GM10266 (cell line): ENCODE results near the gene KCNIP3.

Experiments
- DNase-seq: peaks from one replicate; pipeline ENCODE4 v3.0.0; 2012; ENCODE audit errors: extremely low spot score
- CTCF ChIP-seq: IDR thresholded peaks from 2 replicates; pipeline ENCODE4 v1.5.1; 2012; ENCODE audit warnings: mild to moderate bottlenecking, low read depth; ENCODE audit not compliant: control insufficient read depth, insufficient read depth; ENCODE audit errors: missing control alignments

The KCNIP3 gene

DNA sequence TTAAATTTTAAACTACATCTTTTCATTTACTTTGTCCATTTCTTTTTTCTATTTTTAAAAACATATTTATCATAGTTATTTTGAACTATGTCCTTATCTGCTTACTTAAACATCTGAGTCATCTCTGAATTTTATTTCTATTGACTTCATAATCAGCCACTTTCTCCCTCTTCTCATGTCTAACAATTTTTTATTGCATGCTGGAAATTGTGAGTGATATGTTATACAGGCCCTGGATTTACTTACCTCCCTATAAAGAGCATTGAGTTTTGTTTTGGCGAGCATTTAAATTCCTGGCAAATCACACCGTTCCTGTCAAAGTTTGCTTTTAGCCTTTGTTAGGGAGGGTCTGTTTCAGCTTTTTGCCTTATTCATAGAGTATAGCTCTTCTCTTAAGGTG lies 39.3 kb downstream of the KCNIP3 start:
- TF ChIP-seq CTCF: no peak
- no peak for DNase-seq

DNA sequence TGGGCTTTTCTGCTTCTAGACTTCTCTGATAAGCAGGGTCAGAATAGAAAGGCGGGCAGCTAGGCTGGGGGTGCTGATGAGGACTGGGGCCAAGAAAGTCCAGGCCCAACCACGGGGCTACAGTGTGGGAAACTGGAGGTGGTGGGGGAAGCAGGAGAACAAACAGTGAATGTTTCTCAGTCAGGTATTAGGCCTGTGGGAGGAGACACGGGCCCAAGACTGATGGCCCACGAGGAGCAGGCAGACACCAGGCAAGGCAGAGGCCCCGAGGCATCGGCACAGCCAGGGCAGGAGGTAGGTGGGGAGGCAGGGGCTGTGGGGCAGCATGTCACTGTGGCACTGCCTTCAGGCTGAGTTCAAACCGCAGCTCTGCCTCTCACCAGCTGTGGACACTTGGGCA lies 40.7 kb downstream of the KCNIP3 start:
- TF ChIP-seq CTCF: no peak
- DNase-seq: no peak

- no peak for TF ChIP-seq CTCF
- no peak for DNase-seq
These were observed 45.6 kb downstream of the KCNIP3 start for GRCh38 chr2:95342556-95343320.

- TF ChIP-seq CTCF: no peak
- no peak for DNase-seq
These were observed 46.5 kb downstream of the KCNIP3 start for GRCh38 chr2:95343429-95344214.

GRCh38 chr2:95344215-95344583 lies 47.1 kb downstream of the KCNIP3 start:
- no peak for DNase-seq
- no peak for TF ChIP-seq CTCF

DNA sequence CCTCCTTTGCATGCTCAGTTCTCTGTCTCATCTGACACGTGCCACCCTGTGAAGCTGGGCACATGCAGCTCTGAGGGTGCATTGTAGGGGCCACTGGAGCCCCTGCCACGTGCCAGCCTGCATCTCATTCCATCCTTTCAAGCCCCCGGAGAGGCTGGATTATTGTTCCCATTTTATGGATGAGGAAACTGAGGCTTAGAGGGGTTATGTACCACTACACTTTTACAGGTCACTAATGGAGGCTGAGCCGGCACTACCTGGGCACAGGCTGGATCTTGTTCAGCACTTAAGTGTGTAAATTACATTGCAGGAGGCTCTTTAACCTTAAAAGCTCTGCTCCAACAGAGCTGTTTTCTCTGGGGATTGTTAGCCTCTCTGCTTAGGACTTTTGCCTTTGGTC lies 47.5 kb downstream of the KCNIP3 start:
- TF ChIP-seq CTCF: no peak
- DNase-seq: no peak

- DNase-seq: no peak
- no peak for TF ChIP-seq CTCF
These were observed 48.0 kb downstream of the KCNIP3 start for GRCh38 chr2:95345081-95345562.
